A549 (cell line): ENCODE results near the gene OR10AD1. TPM values are rescaled to one million over a fixed set of nuclear protein-coding genes. Genes with fewer than 3 reads are reported as not detected.

Source experiments
- ATAC-seq, 2 experiments: fragments of 200-7000 bp in 1 of 2; fragments of >200 bp in 1 of 2; cut with Nextera tagmentation in 1 of 2; cut with Tn5 transposase in 1 of 2; 3 replicates each; pipeline versions ENCODE4 v1.8.0 to v1.9.1; 2018 to 2020; ENCODE audit warnings: mild to moderate bottlenecking in 1 of 2, moderate library complexity in 1 of 2
- CTCF ChIA-PET: fragments of 300-600 bp; sonication (Branson Sonifier 250); formaldehyde crosslinking; extraction: SDS; loops from one replicate; lab custom pipeline; 2021; ENCODE audit warnings: antibody characterized with exemption, inconsistent platforms; lab: Yijun Ruan, JAX
- POLR2A ChIA-PET: fragments of 350-600 bp; formaldehyde crosslinking; extraction: SDS; loops from one replicate; lab custom pipeline; 2021; ENCODE audit warnings: antibody characterized with exemption, inconsistent platforms; lab: Yijun Ruan, JAX
- DNase-seq, 2 experiments: peaks; one replicate each; pipeline versions ENCODE4 v3.0.0 to v3.0.0-alpha.2; 2011 to 2016; ENCODE audit warnings: low read depth in 1 of 2, low spot score in 1 of 2
- FAIRE-seq: peaks from 2 replicates; lab custom pipeline; 2011; peaks lifted over from hg19 to GRCh38; lab: Jason Lieb, UNC
- H3K27ac ChIP-seq, 2 experiments: fragments of >200 bp; sonication (Bioruptor Twin); formaldehyde crosslinking; 3 replicates each; pipeline ENCODE4 v1.5.1; 2016 to 2017
- H3K4me1 ChIP-seq: fragments of >200 bp; sonication (Bioruptor Twin); formaldehyde crosslinking; 3 replicates; pipeline ENCODE4 v1.6.1; 2016
- H3K4me2 ChIP-seq: fragments of >200 bp; sonication (Bioruptor Twin); formaldehyde crosslinking; 3 replicates; pipeline ENCODE4 v1.6.1; 2016
- H3K4me3 ChIP-seq: fragments of >200 bp; sonication (Bioruptor Twin); formaldehyde crosslinking; 3 replicates; pipeline ENCODE4 v1.5.1; 2016
- H3K9me3 ChIP-seq: fragments of >200 bp; sonication (Bioruptor Twin); formaldehyde crosslinking; 3 replicates; pipeline ENCODE4 v1.6.1; 2016
- CBX2 ChIP-seq: fragments of 200-600 bp; sonication (generic); IDR thresholded peaks from 2 replicates; pipeline ENCODE4 v1.6.1; 2016; ENCODE audit warnings: low read depth, mild to moderate bottlenecking, borderline replicate concordance
- CEBPB ChIP-seq, 2 experiments: fragments of >200 bp in 1 of 2; sonication (Bioruptor Twin) in 1 of 2; formaldehyde crosslinking in 1 of 2; IDR thresholded peaks; 2 replicates each; pipeline ENCODE4 v1.6.1; 2012 to 2016
- CHD2 ChIP-seq: fragments of 150-350 bp; IDR thresholded peaks from 2 replicates; pipeline ENCODE4 v1.6.1; 2014; ENCODE audit warnings: low read length; ENCODE audit not compliant: partially characterized antibody
- EHF ChIP-seq: fragments of 250-450 bp; sonication (Bioruptor Pico); IDR thresholded peaks from 2 replicates; pipeline ENCODE4 v1.5.0; 2020; ENCODE audit warnings: mild to moderate bottlenecking
- EHMT2 ChIP-seq: fragments of 200-600 bp; sonication (generic); IDR thresholded peaks from 2 replicates; pipeline ENCODE4 v1.6.1; 2016; ENCODE audit warnings: antibody characterized with exemption, low read depth, mild to moderate bottlenecking, moderate library complexity
- EP300 ChIP-seq, 2 experiments: fragments of >200 bp; sonication (Bioruptor Twin); formaldehyde crosslinking; IDR thresholded peaks; 2 replicates in 1 of 2; 3 replicates in 1 of 2; pipeline ENCODE4 v1.6.1; 2016 to 2017
- FOSL2 ChIP-seq, 2 experiments: fragments of 450-650 bp in 1 of 2; fragments of >200 bp in 1 of 2; sonication (Bioruptor Twin) in 1 of 2; formaldehyde crosslinking; IDR thresholded peaks; 2 replicates each; pipeline versions ENCODE4 v1.5.0 to v1.6.1; 2016 to 2020; ENCODE audit warnings: mild to moderate bottlenecking in 1 of 2, moderate library complexity in 1 of 2
- HEYL ChIP-seq: fragments of 250-450 bp; sonication (Bioruptor Pico); IDR thresholded peaks from 2 replicates; pipeline ENCODE4 v1.8.0; 2021; ENCODE audit warnings: mild to moderate bottlenecking, moderate library complexity
- HOXB13 ChIP-seq: fragments of 250-450 bp; sonication (Bioruptor Pico); IDR thresholded peaks from 2 replicates; pipeline ENCODE4 v1.5.0; 2020; ENCODE audit warnings: low read depth, mild to moderate bottlenecking, moderate library complexity
- KDM1A ChIP-seq: fragments of 200-600 bp; sonication (generic); IDR thresholded peaks from 2 replicates; pipeline ENCODE4 v1.6.1; 2016; ENCODE audit warnings: low read depth, mild to moderate bottlenecking
- KDM5A ChIP-seq: fragments of 200-600 bp; sonication (generic); IDR thresholded peaks from 2 replicates; pipeline ENCODE4 v1.6.1; 2016; ENCODE audit warnings: antibody characterized with exemption, mild to moderate bottlenecking
- MYC ChIP-seq: IDR thresholded peaks from 2 replicates; pipeline ENCODE4 v1.6.1; 2012; ENCODE audit warnings: mild to moderate bottlenecking, inconsistent platforms, low read length, improper control_type of control experiment, borderline replicate concordance
- NPAS2 ChIP-seq: fragments of 250-450 bp; sonication (Bioruptor Pico); IDR thresholded peaks from 2 replicates; pipeline ENCODE4 v1.8.0; 2022; ENCODE audit warnings: mild to moderate bottlenecking, moderate library complexity, borderline replicate concordance
- NR3C1 ChIP-seq: fragments of >200 bp; sonication (Bioruptor Twin); formaldehyde crosslinking; IDR thresholded peaks from 3 replicates; pipeline ENCODE4 v1.6.1; 2017
- POLR2A ChIP-seq: IDR thresholded peaks from 2 replicates; pipeline ENCODE4 v1.6.1; 2012; ENCODE audit warnings: mild to moderate bottlenecking, low read length
- POLR2AphosphoS2 ChIP-seq: conservative IDR thresholded peaks from 2 replicates; pipeline ENCODE4 v1.6.1; 2012; ENCODE audit warnings: low read length, improper control_type of control experiment, inconsistent platforms
- RAD21 ChIP-seq, 2 experiments: fragments of >200 bp in 1 of 2; sonication (Bioruptor Twin) in 1 of 2; formaldehyde crosslinking in 1 of 2; IDR thresholded peaks in 1 of 2; conservative IDR thresholded peaks in 1 of 2; 2 replicates in 1 of 2; 3 replicates in 1 of 2; pipeline ENCODE4 v1.6.1; 2012 to 2018; ENCODE audit warnings: inconsistent platforms in 1 of 2
- RFX5 ChIP-seq: fragments of 450-650 bp; IDR thresholded peaks from 2 replicates; pipeline ENCODE4 v1.7.1; 2014; ENCODE audit warnings: antibody characterized with exemption, mild to moderate bottlenecking, moderate library complexity
- TP53 ChIP-seq: fragments of 250-450 bp; sonication (Bioruptor Pico); IDR thresholded peaks from 2 replicates; pipeline ENCODE4 v1.5.0; 2021; ENCODE audit warnings: mild to moderate bottlenecking, moderate library complexity
- ZSCAN20 ChIP-seq: fragments of 250-450 bp; sonication (Bioruptor Pico); IDR thresholded peaks from 2 replicates; pipeline ENCODE4 v1.8.0; 2022; ENCODE audit warnings: mild to moderate bottlenecking, moderate library complexity
- WGBS: methylation state at CpG from one replicate; pipeline ENCODE4 v1.1.6; 2017; ENCODE audit errors: missing lambda C conversion rate; 5-methylcytosine and 5-hydroxymethylcytosine counted together
- polyA plus RNA-seq, 4 experiments: library from polyadenylated mRNA; depleted of rRNA in 3 of 4; stranded (reverse); fragments of >200 nt; fragmentation: RNase III in 1 of 4; extraction: RNeasy Plus Mini Kit Qiagen cat#74134 plus additional on column Dnase treatment in 1 of 4; gene quantifications; 2 replicates in 3 of 4; 3 replicates in 1 of 4; pipeline ENCODE4 v1.2.3, GENCODE V29; 2011 to 2017
- TF ChIP-seq, protein P1 (sequence below): fragments of 250-450 bp; sonication (Bioruptor Pico); IDR thresholded peaks from 2 replicates; pipeline ENCODE4 v1.5.0; 2020; ENCODE audit warnings: low read depth, mild to moderate bottlenecking, moderate library complexity
- TF ChIP-seq, protein P2 (sequence below): fragments of >200 bp; sonication (Bioruptor Twin); formaldehyde crosslinking; IDR thresholded peaks from 2 replicates; pipeline ENCODE4 v1.6.1; 2016
- TF ChIP-seq, protein P3 (sequence below): IDR thresholded peaks from 2 replicates; pipeline ENCODE4 v1.6.1; 2012
- TF ChIP-seq, protein P4 (sequence below): fragments of 450-650 bp; IDR thresholded peaks from 2 replicates; pipeline ENCODE4 v1.6.1; 2014; ENCODE audit warnings: antibody characterized with exemption
- TF ChIP-seq, protein P5 (sequence below): fragments of >200 bp; sonication (Bioruptor Twin); formaldehyde crosslinking; IDR thresholded peaks from 3 replicates; pipeline ENCODE4 v1.6.1; 2016

OR10AD1 gene
- polyA plus RNA-seq, 2 of the 4 experiments (the other 2 are of a cell fraction) = not detected

DNA sequence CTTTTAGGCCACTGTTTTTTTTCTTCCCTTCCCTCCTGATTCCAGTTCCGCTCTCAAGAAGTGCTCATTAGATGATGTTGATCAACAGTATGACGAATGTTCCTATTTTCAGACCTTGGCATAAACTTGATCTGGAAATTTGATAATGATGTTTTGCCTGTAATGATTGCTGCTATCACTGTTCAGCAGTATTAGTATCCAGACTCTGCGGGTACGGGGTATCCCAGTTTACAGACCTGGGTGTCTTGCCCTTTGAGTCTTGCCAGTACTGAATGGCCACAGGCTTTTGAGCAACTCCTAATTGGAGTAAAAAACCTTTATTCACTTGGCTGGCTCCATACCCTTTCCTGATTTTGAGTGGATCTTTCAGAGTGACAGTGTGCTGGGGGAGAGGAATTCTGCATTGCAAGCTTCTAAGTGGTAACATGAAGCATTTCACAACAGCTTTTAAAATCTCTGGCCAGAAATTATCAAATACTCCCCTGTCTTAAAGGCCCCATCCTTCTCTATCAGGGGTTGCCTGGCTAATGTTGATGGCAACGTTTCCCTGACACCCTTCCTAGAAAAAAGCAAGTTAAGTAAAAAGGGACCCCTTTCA, 39.8 kb downstream of the OR10AD1 start:
- CTCF ChIA-PET = interaction anchor here (0.7 to 5.6 kb wide), 8 partner anchors 13 to 383 kb away, joined by 3 to 41 read pairs (median 10); no protein-coding TSS in a partner anchor
- H3K27ac ChIP-seq = no peak overlapping the region
- POLR2A ChIA-PET = no interaction called here
- no peak for TF ChIP-seq POLR2AphosphoS2
- no peak for TF ChIP-seq HEYL (CRISPR knock-in tag)
- no peak for TF ChIP-seq NPAS2 (CRISPR knock-in tag)
- TF ChIP-seq, protein P1, sequence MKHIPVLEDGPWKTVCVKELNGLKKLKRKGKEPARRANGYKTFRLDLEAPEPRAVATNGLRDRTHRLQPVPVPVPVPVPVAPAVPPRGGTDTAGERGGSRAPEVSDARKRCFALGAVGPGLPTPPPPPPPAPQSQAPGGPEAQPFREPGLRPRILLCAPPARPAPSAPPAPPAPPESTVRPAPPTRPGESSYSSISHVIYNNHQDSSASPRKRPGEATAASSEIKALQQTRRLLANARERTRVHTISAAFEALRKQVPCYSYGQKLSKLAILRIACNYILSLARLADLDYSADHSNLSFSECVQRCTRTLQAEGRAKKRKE (CRISPR knock-in tag) = no peak
- TF ChIP-seq HOXB13 (CRISPR knock-in tag) = no peak
- TF ChIP-seq, all 56 proteins: peak for 0
- no peak overlapping the region for H3K4me3 ChIP-seq
- DNase-seq = no peak
- H3K9me3 ChIP-seq = no peaks in the 10 kb centered on the region
- no peak for FAIRE-seq
- H3K4me2 ChIP-seq = no peak overlapping the region
- no peak for ATAC-seq
- 25% methylated on average over 5 of the region's 5 CpGs for WGBS
- no peaks in the 10 kb centered on the region for H3K4me1 ChIP-seq

DNA sequence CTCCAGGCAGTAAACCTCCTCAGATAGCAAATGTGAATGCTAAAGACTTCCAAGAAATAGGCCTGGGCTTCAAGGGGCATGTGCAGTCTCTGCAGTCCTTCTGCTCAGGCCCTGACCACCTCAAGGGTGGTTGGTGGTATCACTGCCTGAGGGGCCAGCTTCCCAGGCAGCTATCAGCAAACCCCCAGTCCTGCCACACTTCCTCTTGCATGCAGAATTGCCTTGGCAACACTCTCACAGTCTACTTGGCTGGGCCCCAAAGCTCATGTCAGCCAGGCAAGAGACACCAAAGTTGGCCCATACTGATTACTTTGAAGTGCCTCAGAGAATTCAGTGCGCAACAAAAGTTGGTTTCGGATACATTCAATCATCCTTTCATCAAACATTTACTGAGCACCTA, 42.3 kb downstream of the OR10AD1 start:
- Histone ChIP-seq H3K27ac (no peak overlapping the region), H3K4me2 (no peak overlapping the region), H3K9me3 (no peaks in the 10 kb centered on the region), H3K4me3 (no peak overlapping the region), H3K4me1 (peaks cover 8% of the 10 kb centered on the region; the same call in 1 of the 3 replicates)
- DNase-seq = no peak
- no peak for ATAC-seq
- ChIA-PET CTCF (interaction anchor here (0.7 to 1.8 kb wide), 3 partner anchors 10 to 77 kb away, joined by 4 to 7 read pairs (median 6); no protein-coding TSS in a partner anchor), POLR2A (no interaction called here)
- TF ChIP-seq KDM1A = no peak
- no peak for TF ChIP-seq EHMT2
- no peak for TF ChIP-seq EHF (CRISPR knock-in tag)
- TF ChIP-seq CBX2 = no peak
- TF ChIP-seq, protein P2, sequence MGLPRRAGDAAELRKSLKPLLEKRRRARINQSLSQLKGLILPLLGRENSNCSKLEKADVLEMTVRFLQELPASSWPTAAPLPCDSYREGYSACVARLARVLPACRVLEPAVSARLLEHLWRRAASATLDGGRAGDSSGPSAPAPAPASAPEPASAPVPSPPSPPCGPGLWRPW = no peak
- TF ChIP-seq TP53 (CRISPR knock-in tag) = no peak
- TF ChIP-seq, protein P3, sequence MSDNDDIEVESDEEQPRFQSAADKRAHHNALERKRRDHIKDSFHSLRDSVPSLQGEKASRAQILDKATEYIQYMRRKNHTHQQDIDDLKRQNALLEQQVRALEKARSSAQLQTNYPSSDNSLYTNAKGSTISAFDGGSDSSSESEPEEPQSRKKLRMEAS = no peak
- TF ChIP-seq CHD2 = no peak
- TF ChIP-seq MYC = no peak
- TF ChIP-seq NPAS2 (CRISPR knock-in tag) = no peak
- 95% methylated on average over 2 of the region's 2 CpGs for WGBS
- no peak for FAIRE-seq

DNA sequence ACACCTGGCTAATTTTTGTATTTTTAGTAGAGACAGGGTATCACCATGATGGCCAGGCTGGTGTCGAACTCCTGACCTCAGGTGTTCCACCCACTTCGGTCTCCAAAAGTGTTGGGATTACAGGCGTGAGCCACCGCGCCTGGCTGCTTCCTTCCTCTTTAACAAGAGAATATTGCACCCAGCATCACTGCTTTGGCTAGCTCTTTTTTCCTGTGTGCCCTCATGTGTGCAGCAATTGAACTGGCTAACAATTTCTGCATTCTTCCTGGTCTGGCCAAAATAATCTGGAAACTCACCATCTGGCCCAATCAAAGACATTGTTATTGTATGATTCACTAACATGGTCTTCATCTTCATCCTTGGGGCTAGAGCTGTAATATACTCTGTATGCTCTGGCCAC, 43.0 kb downstream of the OR10AD1 start:
- ATAC-seq = no peak
- H3K4me2 ChIP-seq = no peak overlapping the region
- CTCF ChIA-PET = interaction anchor here (0.7 to 1.8 kb wide), 4 partner anchors 11 to 436 kb away, joined by 3 to 7 read pairs (median 5); no protein-coding TSS in a partner anchor
- POLR2A ChIA-PET = no interaction called here
- WGBS = 83% methylated on average over 5 of the region's 5 CpGs
- FAIRE-seq = no peak
- H3K27ac ChIP-seq = no peak overlapping the region
- H3K4me3 ChIP-seq = no peak overlapping the region
- H3K9me3 ChIP-seq = no peaks in the 10 kb centered on the region
- TF ChIP-seq EHMT2 (no peak), NR3C1 (no peak), KDM1A (no peak), RAD21 (conservative IDR thresholded peaks at IDR 0.05 in 1 of 2, IDR thresholded peaks at IDR 0.05 in 1 of 2) (no peak)
- TF ChIP-seq, all 56 proteins: peak for 0
- peaks cover 8% of the 10 kb centered on the region; the same call in 1 of the 3 replicates for H3K4me1 ChIP-seq
- no peak for DNase-seq

DNA sequence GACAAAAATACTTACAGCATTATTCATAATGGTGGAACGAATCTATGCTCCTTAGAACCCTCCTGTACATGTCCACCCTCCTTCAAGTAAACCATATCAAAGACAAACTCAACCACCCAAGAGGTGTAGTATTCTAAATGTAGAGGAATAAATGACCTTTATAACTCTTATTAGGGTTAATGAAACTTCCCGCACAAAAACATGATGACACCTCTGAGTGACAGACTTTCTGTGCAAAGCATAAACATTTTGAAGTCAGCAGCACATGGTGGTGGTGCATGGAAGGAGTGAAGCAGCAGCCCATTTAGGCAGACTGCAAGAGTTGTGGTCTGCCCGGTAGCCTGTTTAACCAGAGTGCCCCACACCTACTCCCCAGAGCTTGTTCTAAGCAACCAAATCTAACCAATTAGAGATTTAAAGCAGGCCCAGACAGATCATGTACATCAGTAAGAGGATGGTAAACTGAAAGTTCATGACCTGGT, 45.2 kb downstream of the OR10AD1 start:
- peak overlapping the region; percentile 70 to 87 for H3K27ac ChIP-seq
- FAIRE-seq (no peak), DNase-seq (no peak), ATAC-seq (no peak)
- H3K4me2 ChIP-seq = peak overlapping the region; percentile 70
- POLR2A ChIA-PET = interaction anchor here (0.6 to 3.1 kb wide), 9 partner anchors 10 to 257 kb away, joined by 3 to 24 read pairs (median 4); partner anchors contain the start of genes PFKM, SENP1 and VDR
- CTCF ChIA-PET = interaction anchor here (0.6 to 2.5 kb wide), 14 partner anchors 11 to 471 kb away, joined by 3 to 11 read pairs (median 3); no protein-coding TSS in a partner anchor
- no peaks in the 10 kb centered on the region for H3K9me3 ChIP-seq
- TF ChIP-seq, protein P4, sequence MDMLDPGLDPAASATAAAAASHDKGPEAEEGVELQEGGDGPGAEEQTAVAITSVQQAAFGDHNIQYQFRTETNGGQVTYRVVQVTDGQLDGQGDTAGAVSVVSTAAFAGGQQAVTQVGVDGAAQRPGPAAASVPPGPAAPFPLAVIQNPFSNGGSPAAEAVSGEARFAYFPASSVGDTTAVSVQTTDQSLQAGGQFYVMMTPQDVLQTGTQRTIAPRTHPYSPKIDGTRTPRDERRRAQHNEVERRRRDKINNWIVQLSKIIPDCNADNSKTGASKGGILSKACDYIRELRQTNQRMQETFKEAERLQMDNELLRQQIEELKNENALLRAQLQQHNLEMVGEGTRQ = no peak
- no peak for TF ChIP-seq RFX5
- TF ChIP-seq, protein P5, sequence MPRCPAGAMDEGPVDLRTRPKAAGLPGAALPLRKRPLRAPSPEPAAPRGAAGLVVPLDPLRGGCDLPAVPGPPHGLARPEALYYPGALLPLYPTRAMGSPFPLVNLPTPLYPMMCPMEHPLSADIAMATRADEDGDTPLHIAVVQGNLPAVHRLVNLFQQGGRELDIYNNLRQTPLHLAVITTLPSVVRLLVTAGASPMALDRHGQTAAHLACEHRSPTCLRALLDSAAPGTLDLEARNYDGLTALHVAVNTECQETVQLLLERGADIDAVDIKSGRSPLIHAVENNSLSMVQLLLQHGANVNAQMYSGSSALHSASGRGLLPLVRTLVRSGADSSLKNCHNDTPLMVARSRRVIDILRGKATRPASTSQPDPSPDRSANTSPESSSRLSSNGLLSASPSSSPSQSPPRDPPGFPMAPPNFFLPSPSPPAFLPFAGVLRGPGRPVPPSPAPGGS = no peak
- TF ChIP-seq POLR2A = no peak
- no peak for TF ChIP-seq EP300 (IDR thresholded peaks at IDR 0.05)
- TF ChIP-seq ZSCAN20 (CRISPR knock-in tag) = no peak
- no peak for TF ChIP-seq KDM5A
- no peak for TF ChIP-seq FOSL2 (IDR thresholded peaks at IDR 0.05)
- peak; percentile 26; the same call in 1 of the 2 replicates for TF ChIP-seq FOSL2 (CRISPR knock-in tag; IDR thresholded peaks at IDR 0.05)
- TF ChIP-seq CEBPB (IDR thresholded peaks at IDR 0.05) = no peak
- TF ChIP-seq, protein P2 = no peak
- TF ChIP-seq KDM1A = no peak
- TF ChIP-seq NPAS2 (CRISPR knock-in tag) = no peak
- TF ChIP-seq EHMT2 = peak; percentile 61; the same call in 1 of the 2 replicates
- H3K4me1 ChIP-seq = peaks cover 8% of the 10 kb centered on the region; the same call in 1 of the 3 replicates
- 63% methylated on average over 3 of the region's 3 CpGs for WGBS
- peak overlapping the region; percentile 82 for H3K4me3 ChIP-seq
